Measurements from ENCODE around the gene TRABD.

Gene TRABD

DNA sequence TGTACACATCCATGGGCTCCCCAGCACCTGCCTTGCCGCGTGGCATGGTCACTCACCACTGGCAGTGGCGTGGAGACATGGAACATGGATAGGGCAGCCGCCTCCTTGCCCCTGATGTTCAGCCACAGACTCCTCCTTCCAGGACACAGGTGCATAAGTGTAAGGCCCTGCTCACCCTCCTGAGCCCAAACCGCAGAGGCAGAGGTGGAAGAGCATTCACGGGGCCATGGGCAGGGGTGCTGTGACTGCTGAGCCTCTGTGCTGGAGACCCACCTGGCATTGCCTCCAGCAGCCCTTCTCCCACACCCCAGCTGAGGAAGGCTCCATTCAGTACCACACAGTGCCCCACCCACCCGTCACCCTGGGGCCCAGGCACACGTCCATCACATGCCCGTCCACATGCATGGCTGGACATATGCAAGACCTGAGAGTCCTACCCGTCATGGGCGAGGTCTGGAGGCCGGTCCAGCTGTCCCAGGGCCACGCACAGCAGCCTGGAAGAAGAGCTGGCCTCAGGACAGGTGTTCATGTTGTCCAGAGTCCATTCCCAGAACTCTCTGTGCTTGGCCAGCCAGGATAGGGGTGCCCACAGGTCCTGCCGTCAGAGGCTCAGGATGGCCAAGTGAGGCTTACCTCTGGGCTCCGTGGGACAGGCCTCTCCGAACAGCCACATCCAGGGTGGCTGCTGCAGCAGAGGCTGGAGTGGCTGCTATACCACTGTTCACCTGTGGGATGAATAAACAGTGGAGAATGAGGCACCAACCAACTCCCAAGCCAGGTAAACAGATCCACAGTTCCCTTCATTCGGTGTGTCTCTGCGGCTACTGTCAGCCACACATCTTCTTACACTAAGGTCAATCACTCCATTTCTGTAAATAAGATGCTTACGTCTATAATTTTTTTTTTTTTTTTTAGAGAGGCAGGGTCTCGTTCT, 60.8 kb downstream of the TRABD start:
- no peak for DNase-seq

DNA sequence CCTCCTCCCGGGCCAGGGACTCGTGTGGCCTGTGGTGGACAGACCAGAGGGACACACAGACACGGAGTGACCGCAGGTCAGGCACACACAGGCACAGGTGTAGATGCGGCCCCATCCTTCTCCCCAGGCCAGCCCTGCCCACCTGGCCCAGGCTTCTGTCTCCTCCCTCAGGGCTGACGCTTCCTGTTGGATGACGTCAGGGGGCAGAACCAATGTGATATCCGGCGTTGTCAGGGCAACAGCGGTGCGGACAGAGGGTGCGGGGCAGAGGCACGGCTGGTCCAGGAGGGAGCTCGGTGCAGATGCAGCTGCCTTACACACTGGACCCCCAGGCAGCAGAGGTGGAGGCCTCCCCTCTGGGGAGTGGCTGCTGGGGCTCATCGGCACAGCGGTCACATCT, 62.0 kb downstream of the TRABD start:
- peak; percentile 60 for DNase-seq

DNA sequence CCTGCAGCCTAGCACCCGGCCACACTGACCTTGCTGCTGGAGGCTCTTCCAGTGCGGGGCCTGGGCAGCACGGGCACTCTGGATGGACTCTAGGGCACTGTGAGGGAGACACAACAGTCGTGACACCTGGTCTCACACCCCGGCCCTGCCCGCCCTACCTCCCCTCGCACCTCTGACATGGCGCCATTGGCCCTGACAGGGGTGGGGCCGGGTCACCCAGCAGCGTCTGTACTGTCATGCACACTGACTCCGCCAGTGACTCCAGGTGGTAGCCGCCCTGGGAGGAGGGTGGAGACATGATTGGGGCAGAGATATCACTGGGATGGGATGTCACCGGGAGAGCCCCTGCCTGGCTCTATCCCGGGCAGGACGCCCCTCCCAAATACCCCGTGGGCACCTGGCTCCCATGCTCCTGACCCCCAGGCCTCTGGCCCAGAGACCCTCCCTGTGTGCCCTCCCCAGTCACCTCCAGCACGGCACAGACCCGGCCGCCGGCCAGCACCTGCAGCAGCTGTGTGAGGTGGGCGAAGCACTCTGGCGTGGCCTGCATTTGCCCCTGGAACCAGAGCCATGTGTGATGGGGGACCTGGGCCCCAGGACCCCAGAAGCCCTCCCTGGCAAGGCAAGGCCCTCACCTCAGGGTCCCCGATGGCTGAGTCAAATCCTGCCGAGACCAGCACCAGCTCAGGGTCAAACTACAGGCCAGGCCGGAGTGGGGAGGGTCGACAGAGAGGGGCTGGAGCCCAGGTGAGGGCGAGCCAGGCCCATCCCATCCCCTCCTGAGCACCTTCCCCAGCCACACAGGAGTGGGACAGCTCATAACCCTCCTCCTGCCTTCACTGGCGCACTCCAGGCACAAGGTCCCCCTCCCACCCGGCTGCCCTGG, 62.7 kb downstream of the TRABD start:
- DNase-seq, result no peak

Measured in hematopoietic multipotent progenitor cell treated with erythropoietin and hydrocortisone succinate and interleukin-3 and kit ligand, for 4 days (in vitro differentiated cells).